GM10248 (cell line): Measurements from ENCODE around the gene SLC25A48.

Source experiments
- CTCF ChIA-PET: fragments of 300-600 bp; sonication (Branson Sonifier 250); formaldehyde crosslinking; extraction: SDS; loops from one replicate; lab custom pipeline; 2021; ENCODE audit warnings: antibody characterized with exemption; lab: Yijun Ruan, JAX
- POLR2A ChIA-PET: fragments of 350-650 bp; sonication (Branson Sonifier 250); formaldehyde crosslinking; extraction: SDS; loops from one replicate; lab custom pipeline; 2020; ENCODE audit warnings: antibody characterized with exemption; lab: Yijun Ruan, JAX
- DNase-seq: peaks from one replicate; pipeline ENCODE4 v3.0.0; 2012; ENCODE audit errors: extremely low spot score
- TF ChIP-seq, protein P1 (sequence below): IDR thresholded peaks from 2 replicates; pipeline ENCODE4 v1.5.1; 2012; ENCODE audit warnings: mild to moderate bottlenecking, low read depth; ENCODE audit errors: extremely low read depth, missing control alignments, control extremely low read depth

The SLC25A48 gene

DNA sequence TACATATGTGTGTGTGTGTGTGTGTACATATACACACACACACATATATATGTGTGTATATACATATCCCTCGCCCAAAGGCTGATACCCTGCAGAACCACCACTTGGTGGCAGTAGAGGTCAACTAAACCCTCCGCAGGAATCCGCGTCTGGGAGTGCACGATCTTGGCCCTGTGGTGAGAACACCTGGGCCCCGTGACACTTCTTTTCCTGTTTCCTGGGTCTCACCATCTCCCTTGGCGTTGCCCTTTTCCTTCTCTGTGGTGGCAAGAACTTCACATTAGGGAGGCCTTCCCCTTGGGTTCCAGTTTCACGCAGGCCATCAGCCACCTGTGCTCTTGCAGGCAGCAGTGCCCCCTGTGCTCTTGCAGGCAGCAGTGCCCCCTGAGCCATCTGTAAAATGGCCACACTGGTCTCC lies 53.0 kb downstream of the SLC25A48 start:
- CTCF ChIA-PET = interaction anchor here (0.8 to 7.7 kb wide), 7 partner anchors 9 to 882 kb away, joined by 3 to 50 read pairs (median 4); no protein-coding TSS in a partner anchor
- TF ChIP-seq, protein P1, sequence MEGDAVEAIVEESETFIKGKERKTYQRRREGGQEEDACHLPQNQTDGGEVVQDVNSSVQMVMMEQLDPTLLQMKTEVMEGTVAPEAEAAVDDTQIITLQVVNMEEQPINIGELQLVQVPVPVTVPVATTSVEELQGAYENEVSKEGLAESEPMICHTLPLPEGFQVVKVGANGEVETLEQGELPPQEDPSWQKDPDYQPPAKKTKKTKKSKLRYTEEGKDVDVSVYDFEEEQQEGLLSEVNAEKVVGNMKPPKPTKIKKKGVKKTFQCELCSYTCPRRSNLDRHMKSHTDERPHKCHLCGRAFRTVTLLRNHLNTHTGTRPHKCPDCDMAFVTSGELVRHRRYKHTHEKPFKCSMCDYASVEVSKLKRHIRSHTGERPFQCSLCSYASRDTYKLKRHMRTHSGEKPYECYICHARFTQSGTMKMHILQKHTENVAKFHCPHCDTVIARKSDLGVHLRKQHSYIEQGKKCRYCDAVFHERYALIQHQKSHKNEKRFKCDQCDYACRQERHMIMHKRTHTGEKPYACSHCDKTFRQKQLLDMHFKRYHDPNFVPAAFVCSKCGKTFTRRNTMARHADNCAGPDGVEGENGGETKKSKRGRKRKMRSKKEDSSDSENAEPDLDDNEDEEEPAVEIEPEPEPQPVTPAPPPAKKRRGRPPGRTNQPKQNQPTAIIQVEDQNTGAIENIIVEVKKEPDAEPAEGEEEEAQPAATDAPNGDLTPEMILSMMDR = peak; percentile 78
- DNase-seq = peak; percentile 72
- POLR2A ChIA-PET = no interaction called here

DNA sequence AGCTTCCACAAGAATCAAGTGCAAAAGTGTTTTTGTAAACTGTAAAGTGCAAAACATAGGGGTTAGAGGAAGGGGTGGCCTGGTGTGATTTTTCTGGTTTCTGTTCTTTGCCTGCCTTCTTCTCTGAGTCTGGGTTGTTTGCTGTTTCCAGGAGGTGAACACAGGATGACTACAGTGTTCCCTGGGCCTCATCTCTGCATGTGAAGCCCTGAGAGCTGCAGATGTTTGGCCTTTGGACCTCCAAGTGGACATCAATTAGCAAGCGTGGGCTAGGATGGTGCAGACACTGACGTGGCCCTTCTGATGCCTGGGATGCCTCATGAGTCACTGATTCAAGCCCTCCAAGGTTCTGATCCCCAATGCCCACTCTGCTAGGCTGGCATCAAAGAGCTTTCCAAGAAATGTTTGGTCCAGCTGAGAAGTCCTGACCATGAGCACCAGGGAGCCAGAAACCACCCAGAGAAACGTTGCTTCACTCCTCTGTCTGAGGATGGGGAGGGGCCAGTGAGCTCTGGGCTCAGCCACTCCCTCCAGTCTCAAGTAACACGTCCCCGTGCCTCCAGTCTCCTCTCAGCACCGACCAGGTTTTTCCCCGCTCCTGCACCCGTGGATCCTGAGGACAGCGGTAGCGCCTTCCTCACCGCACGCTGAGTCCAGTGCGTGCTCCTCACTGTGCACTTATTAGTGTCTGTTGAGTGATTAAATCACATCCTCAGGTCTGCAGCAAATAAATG lies 53.6 kb downstream of the SLC25A48 start:
- DNase-seq = no peak
- TF ChIP-seq, protein P1 = no peak
- ChIA-PET POLR2A (no interaction called here), CTCF (interaction anchor here (0.8 to 7.7 kb wide), 12 partner anchors 9 to 882 kb away, joined by 3 to 50 read pairs (median 4); no protein-coding TSS in a partner anchor)

DNA sequence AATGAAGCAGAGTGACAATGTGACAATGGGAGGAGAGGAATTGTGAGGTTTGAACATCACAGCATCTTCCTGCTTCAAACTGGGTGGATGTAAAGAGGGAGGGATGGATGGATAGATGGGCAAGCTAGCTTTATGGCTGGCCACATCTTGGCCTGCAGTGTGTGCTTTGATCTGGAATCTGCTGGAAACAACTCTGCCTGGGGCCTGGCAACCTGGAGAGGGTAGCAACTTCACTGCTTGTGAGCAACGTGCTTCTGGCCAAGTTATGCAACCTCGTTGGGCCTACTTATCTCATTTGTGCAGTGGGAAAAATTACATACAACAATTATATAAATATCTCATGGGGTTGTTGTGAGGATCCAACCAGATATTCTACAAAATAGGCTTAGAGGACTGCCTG lies 55.8 kb downstream of the SLC25A48 start:
- TF ChIP-seq, protein P1 = no peak
- ChIA-PET POLR2A (no interaction called here), CTCF (interaction anchor here (1.0 to 7.7 kb wide), 7 partner anchors 8 to 879 kb away, joined by 3 to 50 read pairs (median 6); no protein-coding TSS in a partner anchor)
- no peak for DNase-seq

DNA sequence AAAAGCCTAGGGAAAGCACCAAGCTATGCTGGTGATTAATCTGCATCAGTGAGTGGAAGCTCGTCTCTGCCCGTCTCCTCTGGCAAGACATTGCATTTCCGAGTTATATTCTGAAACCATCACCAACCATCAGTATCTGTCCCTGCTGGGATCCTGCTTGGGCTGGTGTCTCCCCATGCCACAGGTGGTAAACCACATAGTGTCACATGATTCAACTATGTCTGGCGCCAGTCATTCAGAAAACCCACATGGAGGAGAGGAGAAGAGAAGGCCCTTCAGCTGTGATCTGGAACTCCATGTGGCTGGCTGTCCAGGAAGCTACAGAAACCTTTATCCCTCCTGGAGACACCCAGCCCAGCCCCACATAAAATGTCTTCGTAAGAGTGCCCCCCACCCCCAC lies 56.4 kb downstream of the SLC25A48 start:
- TF ChIP-seq, protein P1 = no peak
- POLR2A ChIA-PET = no interaction called here
- CTCF ChIA-PET = interaction anchor here (1.0 to 7.7 kb wide), 6 partner anchors 8 to 878 kb away, joined by 3 to 50 read pairs (median 6); no protein-coding TSS in a partner anchor
- DNase-seq = no peak

DNA sequence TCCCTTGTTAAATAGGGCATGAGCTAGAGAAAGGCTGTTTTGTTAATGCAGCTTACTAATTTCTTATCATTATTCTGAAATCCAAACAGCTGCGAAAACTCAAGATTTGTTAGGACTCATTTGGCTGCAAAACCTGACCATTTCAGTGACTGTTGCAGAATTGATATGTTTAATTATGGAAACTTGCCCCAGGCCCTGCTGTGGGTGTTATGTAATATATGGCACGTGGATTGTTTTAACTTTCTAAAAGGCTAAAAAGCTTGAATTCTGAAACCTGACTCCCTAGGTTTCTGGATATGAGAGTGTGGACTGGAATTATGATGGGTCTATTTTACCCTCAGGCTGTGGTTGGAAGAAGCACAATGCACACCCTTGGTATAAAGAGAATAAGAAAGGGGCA lies 56.8 kb downstream of the SLC25A48 start:
- DNase-seq = no peak
- CTCF ChIA-PET = interaction anchor here (1.0 to 7.7 kb wide), 5 partner anchors 9 to 878 kb away, joined by 3 to 50 read pairs (median 6); no protein-coding TSS in a partner anchor
- TF ChIP-seq, protein P1 = no peak
- POLR2A ChIA-PET = no interaction called here

DNA sequence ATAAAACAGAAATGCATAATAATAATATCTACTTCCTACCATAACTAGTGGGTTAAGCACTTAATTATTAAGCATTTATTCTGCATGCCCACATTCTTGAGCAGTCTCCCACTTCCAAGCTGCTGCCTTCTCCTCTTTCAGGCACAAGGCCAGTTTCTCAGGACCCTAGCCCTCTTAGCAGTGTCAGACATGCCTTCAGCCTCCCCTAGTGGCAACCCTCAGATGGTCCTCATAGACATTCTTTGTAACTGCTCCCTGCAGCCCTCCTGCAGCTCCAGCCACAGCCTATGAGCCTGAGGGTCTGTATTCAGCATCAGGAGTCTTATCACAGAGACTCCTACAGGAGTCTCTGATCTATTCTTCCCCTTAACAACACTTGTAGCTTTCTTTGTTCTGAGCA lies 57.3 kb downstream of the SLC25A48 start:
- CTCF ChIA-PET = interaction anchor here (1.1 to 7.7 kb wide), 5 partner anchors 9 to 877 kb away, joined by 3 to 50 read pairs (median 6); no protein-coding TSS in a partner anchor
- POLR2A ChIA-PET = no interaction called here
- DNase-seq = no peak
- TF ChIP-seq, protein P1 = no peak
